HG03103 (cell line): Measurements from ENCODE around the gene EFNB1.

Experiments used
- ATAC-seq: cut with Tn5 transposase; IDR thresholded peaks from one replicate; pipeline ENCODE4 v1.9.1; 2021; ENCODE audit warnings: low read depth; ENCODE audit not compliant: unreplicated experiment

EFNB1 gene

DNA sequence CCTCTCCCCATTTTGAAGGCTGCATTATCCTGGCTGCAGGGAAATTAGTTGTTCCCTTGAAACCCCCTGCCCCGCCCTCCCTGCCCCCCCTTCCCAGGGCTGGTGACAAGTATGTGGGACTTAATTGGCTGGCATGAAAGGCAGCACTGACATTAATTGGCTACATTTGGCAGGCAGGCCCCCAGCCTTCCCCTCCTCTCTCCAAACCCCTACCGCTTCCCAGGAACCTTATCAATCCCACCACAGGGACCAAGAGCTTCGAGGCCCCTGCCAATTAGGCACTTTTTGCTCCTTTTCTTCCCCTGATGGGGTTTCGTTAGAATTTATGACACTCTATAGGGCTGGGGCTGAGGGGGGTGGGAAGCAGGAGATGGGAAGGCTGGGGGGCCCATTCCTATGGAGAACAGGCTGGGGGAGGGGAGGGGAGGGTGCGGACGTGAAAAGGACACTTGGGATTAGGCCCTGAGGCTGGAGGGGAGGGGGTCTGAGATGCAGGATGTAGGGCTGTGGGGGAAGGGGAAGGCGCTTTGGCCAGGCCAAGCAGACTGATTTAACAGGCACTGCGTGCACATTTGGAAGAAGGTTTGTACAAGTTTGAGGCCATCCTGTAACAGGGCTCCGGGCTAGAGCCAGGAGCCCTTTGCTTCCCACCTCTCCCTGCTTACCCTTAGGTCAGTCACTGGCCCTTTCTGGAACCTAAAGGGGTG lies 52.2 kb downstream of the EFNB1 start:
- ATAC-seq: no peak

DNA sequence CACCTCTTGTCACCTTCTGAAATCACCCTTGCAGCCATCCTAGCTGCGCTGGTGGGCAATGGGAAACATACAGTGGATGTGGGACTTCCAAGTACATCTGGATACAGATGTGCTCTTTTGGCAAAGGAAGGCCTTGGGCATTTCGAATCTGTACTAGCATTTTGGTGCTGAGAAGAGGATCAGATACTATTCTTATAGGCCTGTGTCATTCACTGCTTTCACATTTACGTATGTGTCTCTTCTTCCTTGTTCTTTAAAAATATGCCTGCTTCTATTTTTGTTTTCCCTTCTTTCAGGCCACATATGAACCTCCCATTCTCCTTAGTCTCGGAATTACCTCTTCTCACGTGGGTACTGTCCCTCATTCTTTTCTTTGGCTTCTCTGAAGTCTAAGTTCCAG lies 53.1 kb downstream of the EFNB1 start:
- no peak for ATAC-seq

DNA sequence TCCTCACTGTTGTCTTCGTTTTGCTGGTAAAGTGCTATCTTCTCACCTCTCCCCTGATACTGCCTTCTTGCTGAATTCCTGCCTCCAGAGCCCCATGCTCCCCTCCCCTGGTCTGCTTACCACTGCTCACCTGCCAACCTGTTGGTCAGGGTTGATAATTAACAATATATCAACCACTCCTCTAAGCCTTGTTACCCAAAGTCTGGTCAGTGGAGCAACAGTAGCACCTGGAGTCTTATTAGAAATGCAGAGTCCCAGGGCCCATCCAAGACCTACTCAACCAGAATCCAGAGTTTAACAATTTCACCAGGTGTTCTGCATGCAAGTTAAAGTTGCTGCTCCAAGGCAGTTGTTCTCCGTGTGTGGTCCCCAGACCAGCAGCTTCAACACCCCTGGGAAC lies 55.0 kb downstream of the EFNB1 start:
- no peak for ATAC-seq

DNA sequence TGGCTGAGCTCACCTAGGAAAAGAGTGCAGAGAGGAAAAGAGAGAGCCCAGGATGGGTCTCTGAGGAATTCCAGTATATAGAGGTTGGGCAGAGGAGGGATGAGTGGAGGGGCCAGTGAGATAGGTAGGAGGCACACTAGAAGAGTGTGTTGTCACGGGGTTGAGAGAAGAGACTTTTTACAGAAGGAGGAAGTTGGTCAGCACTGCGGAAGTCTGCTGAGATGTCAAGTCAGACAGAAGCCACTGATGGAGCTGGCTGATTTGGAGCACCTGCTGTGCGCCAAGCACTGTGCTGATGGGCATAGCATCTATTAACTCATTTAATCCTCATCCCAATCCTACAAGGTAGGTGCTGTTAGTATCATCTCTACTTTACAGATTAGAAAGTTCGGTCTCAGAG lies 60.4 kb downstream of the EFNB1 start:
- no peak for ATAC-seq
